Gastroesophageal sphincter (tissue), 4 donors: Measurements from ENCODE around the gene KAT6B. TPM values are rescaled to one million over a fixed set of nuclear protein-coding genes. Genes with fewer than 3 reads are reported as not detected.

Source experiments
- ATAC-seq: fragments of 150-250 bp; one replicate; pipeline ENCODE4 v1.9.1; 2016; ENCODE audit warnings: mild to moderate bottlenecking, moderate library complexity
- H3K27ac ChIP-seq, 4 donors: fragments of 200-600 bp; sonication (generic) in 3 of 4; 1 replicate in 3 of 4; 2 replicates in 1 of 4; pipeline ENCODE4 v1.5.1; 2016 to 2019
- H3K27me3 ChIP-seq: fragments of 200-600 bp; sonication (generic); one replicate; pipeline ENCODE4 v1.5.1; 2019
- H3K36me3 ChIP-seq, 2 donors: fragments of 200-600 bp; sonication (generic); one replicate each; pipeline ENCODE4 v1.5.1; 2019; ENCODE audit warnings: control low read depth in 1 of 2
- H3K4me1 ChIP-seq, 3 donors: fragments of 200-600 bp; sonication (generic); 1 replicate in 2 of 3; 2 replicates in 1 of 3; pipeline ENCODE4 v1.5.1; 2016 to 2019; ENCODE audit warnings: control low read depth in 2 of 3
- H3K4me3 ChIP-seq, 2 donors: fragments of 200-600 bp; sonication (generic); one replicate each; pipeline ENCODE4 v1.5.1; 2019; ENCODE audit warnings: mild to moderate bottlenecking in 1 of 2, moderate library complexity in 1 of 2
- H3K9me3 ChIP-seq, 3 donors: fragments of 200-600 bp; sonication (generic); one replicate each; pipeline ENCODE4 v1.5.1; 2017 to 2019; ENCODE audit warnings: control low read depth in 2 of 3
- CTCF ChIP-seq, 4 experiments: fragments of 200-600 bp in 2 of 4; fragments of 450-650 bp in 2 of 4; sonication (generic) in 1 of 4; IDR thresholded peaks; one replicate each; pipeline ENCODE4 v1.5.1; 2017 to 2019; ENCODE audit warnings: antibody characterized with exemption in 4 of 4, mild to moderate bottlenecking in 2 of 4, moderate library complexity in 2 of 4
- EP300 ChIP-seq: sonication (generic); formaldehyde crosslinking; IDR thresholded peaks from one replicate; pipeline ENCODE4 v1.6.1; 2017; ENCODE audit warnings: antibody characterized with exemption, mild to moderate bottlenecking
- POLR2A ChIP-seq, 2 donors: fragments of 450-650 bp; IDR thresholded peaks; one replicate each; pipeline ENCODE4 v1.6.1; 2017; ENCODE audit warnings: antibody characterized with exemption in 2 of 2, mild to moderate bottlenecking in 2 of 2, moderate library complexity in 1 of 2
- POLR2AphosphoS5 ChIP-seq: sonication (generic); formaldehyde crosslinking; IDR thresholded peaks from one replicate; pipeline ENCODE4 v1.6.1; 2017; ENCODE audit warnings: antibody characterized with exemption
- WGBS, 2 donors: methylation state at CpG; one replicate each; pipeline ENCODE4 v1.1.5; 2018; ENCODE audit warnings: low coverage in 1 of 2; 5-methylcytosine and 5-hydroxymethylcytosine counted together
- total RNA-seq, 4 donors: library from RNA; depleted of rRNA; stranded (reverse); fragments of >200 nt; gene quantifications; one replicate each; pipeline ENCODE4 v1.1.0, GENCODE V29; 2016

The KAT6B gene
- total RNA-seq, 4 donors from 2014 or later = 35.8 to 107 (median 82.9) TPM

- ATAC-seq = no peak
- Histone ChIP-seq H3K27ac (no peak overlapping the region), H3K9me3 (no peaks in the 10 kb centered on the region), H3K36me3 (peaks cover 0 to 43% of the 10 kb centered on the region in 2 donors), H3K4me1 (peaks cover 0 to 14% (median 0%) of the 10 kb centered on the region in 3 donors), H3K27me3 (no peaks in the 10 kb centered on the region), H3K4me3 (no peak overlapping the region)
- TF ChIP-seq POLR2AphosphoS5 = no peak
- TF ChIP-seq POLR2A (IDR thresholded peaks at IDR 0.05) = no peak
- no peak for TF ChIP-seq EP300
- no peak for TF ChIP-seq CTCF (IDR thresholded peaks at IDR 0.05)
- WGBS, 2 donors = 95% methylated on average over 3 of the region's 3 CpGs
Measured at GRCh38 chr10:75032119-75032518, 205.7 kb downstream of the KAT6B start.

GRCh38 chr10:75032813-75033212, 206.4 kb downstream of the KAT6B start:
- H3K9me3 ChIP-seq = no peaks in the 10 kb centered on the region
- peaks cover 0 to 36% of the 10 kb centered on the region in 2 donors for H3K36me3 ChIP-seq
- no peaks in the 10 kb centered on the region for H3K27me3 ChIP-seq
- peaks cover 0 to 14% (median 0%) of the 10 kb centered on the region in 3 donors for H3K4me1 ChIP-seq
- H3K4me3 ChIP-seq = no peak overlapping the region
- TF ChIP-seq EP300 = no peak
- TF ChIP-seq CTCF (IDR thresholded peaks at IDR 0.05) = no peak
- TF ChIP-seq POLR2AphosphoS5 = no peak
- TF ChIP-seq POLR2A (IDR thresholded peaks at IDR 0.05) = no peak
- WGBS, 2 donors = 80 to 95% methylated on average over 7 to 8 of the region's 8 CpGs
- ATAC-seq = no peak
- H3K27ac ChIP-seq = no peak overlapping the region

GRCh38 chr10:75033399-75034130, 207.2 kb downstream of the KAT6B start:
- Histone ChIP-seq H3K9me3 (no peaks in the 10 kb centered on the region), H3K27ac (no peak overlapping the region), H3K4me3 (no peak overlapping the region), H3K36me3 (peaks cover 0 to 29% of the 10 kb centered on the region in 2 donors), H3K27me3 (no peaks in the 10 kb centered on the region), H3K4me1 (peaks cover 0 to 21% (median 0%) of the 10 kb centered on the region in 3 donors)
- peak; percentile 23 for ATAC-seq
- 90 to 96% methylated on average over 5 to 13 of the region's 15 CpGs for WGBS, 2 donors
- TF ChIP-seq POLR2AphosphoS5 (no peak), EP300 (no peak), POLR2A (IDR thresholded peaks at IDR 0.05) (no peak), CTCF (IDR thresholded peaks at IDR 0.05) (no peak)

GRCh38 chr10:75034131-75034512, 207.7 kb downstream of the KAT6B start:
- H3K27me3 ChIP-seq = no peaks in the 10 kb centered on the region
- H3K4me3 ChIP-seq = no peak overlapping the region
- H3K27ac ChIP-seq = no peak overlapping the region
- no peak for TF ChIP-seq EP300
- no peak for TF ChIP-seq CTCF (IDR thresholded peaks at IDR 0.05)
- TF ChIP-seq POLR2A (IDR thresholded peaks at IDR 0.05) = no peak
- no peak for TF ChIP-seq POLR2AphosphoS5
- 75 to 83% methylated on average over 3 to 5 of the region's 5 CpGs for WGBS, 2 donors
- H3K9me3 ChIP-seq = no peaks in the 10 kb centered on the region
- no peak for ATAC-seq
- peaks cover 0 to 23% of the 10 kb centered on the region in 2 donors for H3K36me3 ChIP-seq
- peaks cover 0 to 26% (median 0%) of the 10 kb centered on the region in 3 donors for H3K4me1 ChIP-seq

- WGBS, 2 donors = 47 to 77% methylated on average over 4 to 14 of the region's 14 CpGs
- no peak for ATAC-seq
- no peak for TF ChIP-seq POLR2A (IDR thresholded peaks at IDR 0.05)
- TF ChIP-seq CTCF (IDR thresholded peaks at IDR 0.05) = no peak
- TF ChIP-seq EP300 = no peak
- TF ChIP-seq POLR2AphosphoS5 = no peak
- H3K9me3 ChIP-seq = no peaks in the 10 kb centered on the region
- H3K4me3 ChIP-seq = no peak overlapping the region
- H3K27me3 ChIP-seq = no peaks in the 10 kb centered on the region
- H3K4me1 ChIP-seq = peaks cover 0 to 24% (median 0%) of the 10 kb centered on the region in 3 donors
- H3K27ac ChIP-seq = no peak overlapping the region
- H3K36me3 ChIP-seq = peaks cover 0 to 16% of the 10 kb centered on the region in 2 donors
Measured at GRCh38 chr10:75034714-75035258, 208.4 kb downstream of the KAT6B start.
